ENCODE results near the gene ROM1.

DNA sequence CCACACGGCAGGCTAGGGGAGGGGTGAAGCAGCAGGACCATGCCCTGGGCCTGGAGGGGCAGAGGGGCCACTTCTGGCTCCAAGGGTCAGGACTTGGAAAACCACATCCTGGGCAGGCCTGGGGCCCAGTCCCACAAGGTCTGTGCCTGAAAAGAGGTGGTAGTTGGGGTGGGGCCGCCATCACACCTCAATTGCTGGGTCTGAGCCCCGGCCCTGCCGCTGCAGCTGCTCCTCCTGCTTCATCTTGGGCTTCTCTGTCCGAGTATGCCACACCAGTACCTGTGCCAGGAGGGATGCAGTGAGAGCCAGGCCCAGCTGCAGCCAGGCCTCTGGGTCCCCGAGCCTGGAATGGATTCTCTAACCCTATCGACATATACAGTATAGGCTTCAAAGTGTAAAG, 2.5 kb downstream of the ROM1 start:
- TF ChIP-seq EZH2 (IDR thresholded peaks at IDR 0.05; ENCODE audit: borderline replicate concordance, low read length) = no peak
- TF ChIP-seq, protein P1, sequence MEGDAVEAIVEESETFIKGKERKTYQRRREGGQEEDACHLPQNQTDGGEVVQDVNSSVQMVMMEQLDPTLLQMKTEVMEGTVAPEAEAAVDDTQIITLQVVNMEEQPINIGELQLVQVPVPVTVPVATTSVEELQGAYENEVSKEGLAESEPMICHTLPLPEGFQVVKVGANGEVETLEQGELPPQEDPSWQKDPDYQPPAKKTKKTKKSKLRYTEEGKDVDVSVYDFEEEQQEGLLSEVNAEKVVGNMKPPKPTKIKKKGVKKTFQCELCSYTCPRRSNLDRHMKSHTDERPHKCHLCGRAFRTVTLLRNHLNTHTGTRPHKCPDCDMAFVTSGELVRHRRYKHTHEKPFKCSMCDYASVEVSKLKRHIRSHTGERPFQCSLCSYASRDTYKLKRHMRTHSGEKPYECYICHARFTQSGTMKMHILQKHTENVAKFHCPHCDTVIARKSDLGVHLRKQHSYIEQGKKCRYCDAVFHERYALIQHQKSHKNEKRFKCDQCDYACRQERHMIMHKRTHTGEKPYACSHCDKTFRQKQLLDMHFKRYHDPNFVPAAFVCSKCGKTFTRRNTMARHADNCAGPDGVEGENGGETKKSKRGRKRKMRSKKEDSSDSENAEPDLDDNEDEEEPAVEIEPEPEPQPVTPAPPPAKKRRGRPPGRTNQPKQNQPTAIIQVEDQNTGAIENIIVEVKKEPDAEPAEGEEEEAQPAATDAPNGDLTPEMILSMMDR (IDR thresholded peaks at IDR 0.05; ENCODE audit: low read length) = no peak
